ENCODE data around the gene CFLAR. TPM values are rescaled to one million over a fixed set of nuclear protein-coding genes. Genes with fewer than 3 reads are reported as not detected.

The CFLAR gene
- total and polyA plus RNA-seq, 2 of the 4 experiments (the other 2 are of a cell fraction): 29.2 to 59.9 TPM

DNA sequence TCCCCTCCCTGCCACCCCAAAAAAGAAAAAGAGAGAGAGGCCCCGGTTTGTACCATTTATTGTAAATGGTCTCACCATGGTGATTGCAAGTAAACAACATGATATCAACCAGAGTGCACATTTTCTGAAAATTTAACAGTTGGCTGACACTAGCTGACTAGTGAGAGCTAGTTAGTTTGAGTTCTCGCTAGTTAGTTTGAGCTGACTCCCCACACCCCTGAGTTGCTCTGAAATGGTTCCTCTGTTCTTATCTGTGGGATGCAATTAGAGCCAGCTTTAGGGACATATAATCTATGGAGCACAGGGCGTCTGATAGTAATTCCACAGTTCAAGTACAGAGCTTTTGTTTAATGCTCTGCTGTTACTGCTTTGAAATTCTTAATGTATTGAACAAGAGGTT, 80.0 kb downstream of the CFLAR start:
- Histone ChIP-seq H3K9me3 (ENCODE audit: control insufficient read depth, insufficient read depth, low read length) (no peaks in the 10 kb centered on the region), H2BK15ac (ENCODE audit: low read depth, low read length) (no peak overlapping the region), H2BK20ac (ENCODE audit: low read depth, low read length) (no peak overlapping the region), H3K14ac (replicated peaks; ENCODE audit: low read depth, low read length) (no peak overlapping the region), H3K56ac (ENCODE audit: extremely low read depth, insufficient read depth, low read length) (no peak overlapping the region), H2BK120ac (ENCODE audit: low read depth, low read length) (no peak overlapping the region), H3K27ac (ENCODE audit: insufficient read depth, low read length) (no peak overlapping the region), H4K5ac (ENCODE audit: low read depth, low read length) (no peak overlapping the region), H2AK9ac (replicated peaks; ENCODE audit: low read depth, low read length, poor library complexity) (no peak overlapping the region), H3K27me3 (ENCODE audit: control insufficient read depth, insufficient read depth, low read length) (peaks cover 3% of the 10 kb centered on the region; the same call in 1 of the 2 replicates), H3K4me2 (ENCODE audit: low read depth, low read length) (no peak overlapping the region), H4K91ac (ENCODE audit: insufficient read depth, low read depth, low read length) (no peak overlapping the region), H4K8ac (ENCODE audit: low read depth in 2 of 2, low read length in 2 of 2) (no peak overlapping the region), H3K4ac (ENCODE audit: low read depth, low read length) (no peak overlapping the region), H3K4me1 (ENCODE audit: control insufficient read depth, insufficient read depth, low read length) (no peaks in the 10 kb centered on the region), H3K79me1 (ENCODE audit: low read depth in 1 of 2, low read length in 2 of 2) (no peaks in the 10 kb centered on the region), H2BK5ac (ENCODE audit: low read depth, low read length, poor library complexity, severe bottlenecking) (no peak overlapping the region), H3K18ac (ENCODE audit: low read depth, low read length) (no peak overlapping the region), H2AFZ (replicated peaks; ENCODE audit: low read length, poor library complexity) (no peak overlapping the region), H3K9me1 (ENCODE audit: insufficient read depth, low read length) (no peaks in the 10 kb centered on the region), H3K23ac (ENCODE audit: low read depth, low read length) (no peak overlapping the region), H4K20me1 (ENCODE audit: insufficient read depth, low read length) (no peaks in the 10 kb centered on the region), H2AK5ac (ENCODE audit: low read depth, low read length) (no peak overlapping the region), H3K9ac (ENCODE audit: low read depth, low read length) (no peak overlapping the region), H3K36me3 (ENCODE audit: control insufficient read depth, insufficient read depth, low read length) (no peaks in the 10 kb centered on the region), H3K4me3 (ENCODE audit: insufficient read depth, low read depth, low read length) (no peak overlapping the region)
- ChIA-PET CTCF (interaction anchor here (0.8 to 0.9 kb wide), 2 partner anchors 14 to 36 kb away, joined by 3 read pairs; no protein-coding TSS in a partner anchor), POLR2A (ENCODE audit: unreplicated experiment) (no interaction called here)
- in situ Hi-C loops (cut with MboI; ENCODE audit: low sequenced_read_pairs) (no loop called here), intact Hi-C loops (cut with micrococcal nuclease) (no loop called here), dilution Hi-C loops (cut with HindIII; ENCODE audit: low sequenced_read_pairs, unreplicated experiment) (no loop called here)
- ATAC-seq (ENCODE audit: low read depth) (no peak), DNase-seq (no peak)
- TF ChIP-seq NFE2L2 (IDR thresholded peaks at IDR 0.05; ENCODE audit: low read depth, low read length): no peak
- no peak for TF ChIP-seq MXI1 (IDR thresholded peaks at IDR 0.05; ENCODE audit: borderline replicate concordance, low read depth, low read length)
- no peak for TF ChIP-seq RAD21 (IDR thresholded peaks at IDR 0.05; ENCODE audit: low read length)
- TF ChIP-seq, protein P1, sequence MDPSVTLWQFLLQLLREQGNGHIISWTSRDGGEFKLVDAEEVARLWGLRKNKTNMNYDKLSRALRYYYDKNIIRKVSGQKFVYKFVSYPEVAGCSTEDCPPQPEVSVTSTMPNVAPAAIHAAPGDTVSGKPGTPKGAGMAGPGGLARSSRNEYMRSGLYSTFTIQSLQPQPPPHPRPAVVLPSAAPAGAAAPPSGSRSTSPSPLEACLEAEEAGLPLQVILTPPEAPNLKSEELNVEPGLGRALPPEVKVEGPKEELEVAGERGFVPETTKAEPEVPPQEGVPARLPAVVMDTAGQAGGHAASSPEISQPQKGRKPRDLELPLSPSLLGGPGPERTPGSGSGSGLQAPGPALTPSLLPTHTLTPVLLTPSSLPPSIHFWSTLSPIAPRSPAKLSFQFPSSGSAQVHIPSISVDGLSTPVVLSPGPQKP (IDR thresholded peaks at IDR 0.05; ENCODE audit: borderline replicate concordance, low read depth, low read length): no peak
- no peak for TF ChIP-seq BHLHE40 (IDR thresholded peaks at IDR 0.05; ENCODE audit: low read depth, low read length)
- TF ChIP-seq, protein P2, sequence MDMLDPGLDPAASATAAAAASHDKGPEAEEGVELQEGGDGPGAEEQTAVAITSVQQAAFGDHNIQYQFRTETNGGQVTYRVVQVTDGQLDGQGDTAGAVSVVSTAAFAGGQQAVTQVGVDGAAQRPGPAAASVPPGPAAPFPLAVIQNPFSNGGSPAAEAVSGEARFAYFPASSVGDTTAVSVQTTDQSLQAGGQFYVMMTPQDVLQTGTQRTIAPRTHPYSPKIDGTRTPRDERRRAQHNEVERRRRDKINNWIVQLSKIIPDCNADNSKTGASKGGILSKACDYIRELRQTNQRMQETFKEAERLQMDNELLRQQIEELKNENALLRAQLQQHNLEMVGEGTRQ (IDR thresholded peaks at IDR 0.05; ENCODE audit: low read depth, low read length): no peak
- no peak for TF ChIP-seq RFX5 (IDR thresholded peaks at IDR 0.05; ENCODE audit: low read depth, low read length)
- no peak for TF ChIP-seq MAZ (IDR thresholded peaks at IDR 0.05; ENCODE audit: borderline replicate concordance, low read depth, low read length)
- TF ChIP-seq, protein P3, sequence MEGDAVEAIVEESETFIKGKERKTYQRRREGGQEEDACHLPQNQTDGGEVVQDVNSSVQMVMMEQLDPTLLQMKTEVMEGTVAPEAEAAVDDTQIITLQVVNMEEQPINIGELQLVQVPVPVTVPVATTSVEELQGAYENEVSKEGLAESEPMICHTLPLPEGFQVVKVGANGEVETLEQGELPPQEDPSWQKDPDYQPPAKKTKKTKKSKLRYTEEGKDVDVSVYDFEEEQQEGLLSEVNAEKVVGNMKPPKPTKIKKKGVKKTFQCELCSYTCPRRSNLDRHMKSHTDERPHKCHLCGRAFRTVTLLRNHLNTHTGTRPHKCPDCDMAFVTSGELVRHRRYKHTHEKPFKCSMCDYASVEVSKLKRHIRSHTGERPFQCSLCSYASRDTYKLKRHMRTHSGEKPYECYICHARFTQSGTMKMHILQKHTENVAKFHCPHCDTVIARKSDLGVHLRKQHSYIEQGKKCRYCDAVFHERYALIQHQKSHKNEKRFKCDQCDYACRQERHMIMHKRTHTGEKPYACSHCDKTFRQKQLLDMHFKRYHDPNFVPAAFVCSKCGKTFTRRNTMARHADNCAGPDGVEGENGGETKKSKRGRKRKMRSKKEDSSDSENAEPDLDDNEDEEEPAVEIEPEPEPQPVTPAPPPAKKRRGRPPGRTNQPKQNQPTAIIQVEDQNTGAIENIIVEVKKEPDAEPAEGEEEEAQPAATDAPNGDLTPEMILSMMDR (conservative IDR thresholded peaks at IDR 0.05; ENCODE audit: low read depth, low read length): no peak
- TF ChIP-seq RCOR1 (IDR thresholded peaks at IDR 0.05; ENCODE audit: insufficient replicate concordance, low read length): no peak
- TF ChIP-seq MAFK (IDR thresholded peaks at IDR 0.05; ENCODE audit: low read depth, low read length): no peak
- TF ChIP-seq CHD1 (IDR thresholded peaks at IDR 0.05; ENCODE audit: low read depth, low read length): no peak
- no peak for TF ChIP-seq CEBPB (IDR thresholded peaks at IDR 0.05; ENCODE audit: low read depth, low read length)
- no CpG with 5 or more reads among the region's 3 CpGs for WGBS, 2 experiments (ENCODE audit: extremely low coverage in 2 of 2, insufficient read length in 1 of 2)
- BruUV-seq (replicated peaks): no TSS peak

Measured in IMR-90 (cell line).